KMS-11 (cell line): Measurements from ENCODE around the gene ENPP1.
A peak's percentile ranks its signal among the peaks of the same experiment; 100 is the strongest.
"Not testable (repeated sequence)": the region's sequence is repeated elsewhere in the genome, so short reads cannot be mapped to it uniquely, and the experiment has no call there.

Source experiments
- H2AFZ ChIP-seq: fragments of 200-600 bp; sonication (generic); 2 replicates; pipeline ENCODE4 v1.6.1; 2016; ENCODE audit warnings: antibody characterized with exemption, mixed run types, low read depth
- H3K27ac ChIP-seq: fragments of 200-600 bp; sonication (generic); 2 replicates; pipeline ENCODE4 v1.6.1; 2016; ENCODE audit warnings: mild to moderate bottlenecking, mixed run types
- H3K27me3 ChIP-seq: fragments of 200-600 bp; sonication (generic); 2 replicates; pipeline ENCODE4 v1.6.1; 2017; ENCODE audit warnings: mild to moderate bottlenecking, low read depth, mixed run types, moderate library complexity; ENCODE audit not compliant: insufficient read depth
- H3K36me3 ChIP-seq: fragments of 200-600 bp; sonication (generic); 2 replicates; pipeline ENCODE4 v1.6.1; 2017; ENCODE audit warnings: mild to moderate bottlenecking, mixed run types; ENCODE audit not compliant: insufficient read depth
- H3K4me1 ChIP-seq: fragments of 200-600 bp; sonication (generic); 2 replicates; pipeline ENCODE4 v1.6.1; 2016; ENCODE audit warnings: mild to moderate bottlenecking, low read depth, mixed run types; ENCODE audit not compliant: poor library complexity, severe bottlenecking
- H3K4me2 ChIP-seq: fragments of 200-600 bp; sonication (generic); 2 replicates; pipeline ENCODE4 v1.7.0; 2016; ENCODE audit warnings: mild to moderate bottlenecking, mixed run types
- H3K4me3 ChIP-seq: fragments of 200-600 bp; sonication (generic); IDR thresholded peaks from 2 replicates; pipeline ENCODE4 v1.6.1; 2017; ENCODE audit warnings: low read depth, low read length, mixed read lengths; ENCODE audit not compliant: insufficient read depth
- H3K79me2 ChIP-seq: fragments of 200-600 bp; sonication (generic); 2 replicates; pipeline ENCODE4 v1.6.1; 2016; ENCODE audit warnings: low read depth, mixed run types; ENCODE audit not compliant: insufficient read depth
- H3K9ac ChIP-seq: fragments of 200-600 bp; sonication (generic); 2 replicates; pipeline ENCODE4 v1.6.1; 2016; ENCODE audit warnings: mild to moderate bottlenecking, mixed run types
- H4K20me1 ChIP-seq: fragments of 200-600 bp; sonication (generic); 2 replicates; pipeline ENCODE4 v1.6.1; 2016; ENCODE audit warnings: mild to moderate bottlenecking, mixed run types; ENCODE audit not compliant: insufficient read depth
- TF ChIP-seq, protein P1 (sequence below): fragments of 200-600 bp; sonication (generic); conservative IDR thresholded peaks from 2 replicates; pipeline ENCODE4 v1.6.1; 2017; ENCODE audit warnings: low read depth, mild to moderate bottlenecking, antibody characterized with exemption, low read length, moderate library complexity, mixed read lengths

Gene ENPP1

GRCh38 chr6:131898718-131899117, 90.9 kb downstream of the ENPP1 start:
- Histone ChIP-seq H4K20me1 (no peaks in the 10 kb centered on the region), H2AFZ (no peak overlapping the region), H3K4me2 (no peak overlapping the region), H3K79me2 (no peaks in the 10 kb centered on the region), H3K36me3 (no peaks in the 10 kb centered on the region), H3K27ac (no peak overlapping the region), H3K4me3 (no peak overlapping the region), H3K27me3 (no peaks in the 10 kb centered on the region), H3K4me1 (peaks cover 21% of the 10 kb centered on the region), H3K9ac (no peak overlapping the region)
- TF ChIP-seq, protein P1, sequence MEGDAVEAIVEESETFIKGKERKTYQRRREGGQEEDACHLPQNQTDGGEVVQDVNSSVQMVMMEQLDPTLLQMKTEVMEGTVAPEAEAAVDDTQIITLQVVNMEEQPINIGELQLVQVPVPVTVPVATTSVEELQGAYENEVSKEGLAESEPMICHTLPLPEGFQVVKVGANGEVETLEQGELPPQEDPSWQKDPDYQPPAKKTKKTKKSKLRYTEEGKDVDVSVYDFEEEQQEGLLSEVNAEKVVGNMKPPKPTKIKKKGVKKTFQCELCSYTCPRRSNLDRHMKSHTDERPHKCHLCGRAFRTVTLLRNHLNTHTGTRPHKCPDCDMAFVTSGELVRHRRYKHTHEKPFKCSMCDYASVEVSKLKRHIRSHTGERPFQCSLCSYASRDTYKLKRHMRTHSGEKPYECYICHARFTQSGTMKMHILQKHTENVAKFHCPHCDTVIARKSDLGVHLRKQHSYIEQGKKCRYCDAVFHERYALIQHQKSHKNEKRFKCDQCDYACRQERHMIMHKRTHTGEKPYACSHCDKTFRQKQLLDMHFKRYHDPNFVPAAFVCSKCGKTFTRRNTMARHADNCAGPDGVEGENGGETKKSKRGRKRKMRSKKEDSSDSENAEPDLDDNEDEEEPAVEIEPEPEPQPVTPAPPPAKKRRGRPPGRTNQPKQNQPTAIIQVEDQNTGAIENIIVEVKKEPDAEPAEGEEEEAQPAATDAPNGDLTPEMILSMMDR, result no peak

GRCh38 chr6:131900231-131900630, 92.4 kb downstream of the ENPP1 start:
- H4K20me1 ChIP-seq, result no peaks in the 10 kb centered on the region
- no peak overlapping the region for H3K4me2 ChIP-seq
- no peak overlapping the region for H3K4me3 ChIP-seq
- H3K27ac ChIP-seq, result no peak overlapping the region
- no peaks in the 10 kb centered on the region for H3K27me3 ChIP-seq
- H3K36me3 ChIP-seq, result no peaks in the 10 kb centered on the region
- peaks cover 7% of the 10 kb centered on the region for H3K4me1 ChIP-seq
- no peaks in the 10 kb centered on the region for H3K79me2 ChIP-seq
- H2AFZ ChIP-seq, result no peak overlapping the region
- H3K9ac ChIP-seq, result no peak overlapping the region
- TF ChIP-seq, protein P1, result no peak

DNA sequence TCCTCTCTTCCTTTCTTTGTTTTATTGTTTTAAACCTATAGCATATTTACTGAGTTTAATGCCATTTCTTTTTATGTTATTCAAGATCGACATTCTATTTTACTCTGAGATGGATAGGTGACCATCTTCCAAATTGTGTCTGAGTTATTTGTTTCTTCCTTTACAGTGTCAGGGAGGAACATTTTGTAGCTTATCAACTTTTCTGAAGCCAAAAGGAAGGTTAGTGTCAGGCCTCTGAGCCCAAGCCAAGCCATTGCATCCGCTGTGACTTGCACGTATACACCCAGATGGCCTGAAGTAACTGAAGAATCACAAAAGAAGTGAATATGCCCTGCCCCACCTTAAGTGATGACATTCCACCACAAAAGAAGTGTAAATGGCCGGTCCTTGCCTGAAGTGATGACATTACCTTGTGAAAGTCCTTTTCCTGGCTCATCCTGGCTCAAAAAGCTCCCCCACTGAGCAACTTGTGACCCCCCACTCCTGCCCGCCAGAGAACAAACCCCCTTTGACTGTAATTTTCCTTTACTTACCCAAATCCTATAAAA, 93.6 kb downstream of the ENPP1 start:
- not testable (repeated sequence) for H3K4me3 ChIP-seq, H3K36me3 ChIP-seq, H3K4me2 ChIP-seq, H3K27me3 ChIP-seq, H3K9ac ChIP-seq, H3K4me1 ChIP-seq, H3K79me2 ChIP-seq, H2AFZ ChIP-seq, H4K20me1 ChIP-seq, H3K27ac ChIP-seq

GRCh38 chr6:131903734-131904133, 95.9 kb downstream of the ENPP1 start:
- not testable (repeated sequence) for H4K20me1 ChIP-seq, H3K36me3 ChIP-seq, H3K4me1 ChIP-seq, H3K27me3 ChIP-seq, H2AFZ ChIP-seq, H3K79me2 ChIP-seq, H3K9ac ChIP-seq, H3K27ac ChIP-seq, H3K4me3 ChIP-seq, H3K4me2 ChIP-seq

DNA sequence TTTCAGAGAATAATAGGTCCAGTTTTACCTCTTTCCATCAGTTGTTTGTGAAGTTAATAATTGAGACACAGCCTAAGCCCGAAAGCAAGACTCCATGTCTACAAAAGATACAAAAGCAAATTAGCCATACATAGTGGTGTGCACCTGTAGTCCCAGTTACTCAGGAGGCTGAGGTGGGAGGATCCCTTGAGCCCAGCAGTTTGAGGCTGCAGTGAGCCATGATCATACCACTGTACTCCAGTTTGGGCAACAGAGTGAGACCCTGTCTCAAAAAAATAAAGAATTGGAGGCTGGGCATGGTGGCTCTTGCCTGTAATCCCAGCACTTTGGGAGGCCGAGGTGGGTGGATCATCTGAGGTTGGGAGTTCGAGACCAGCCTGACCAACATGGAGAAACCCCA, 101.0 kb downstream of the ENPP1 start:
- not testable (repeated sequence) for H3K4me2 ChIP-seq, H3K27me3 ChIP-seq

DNA sequence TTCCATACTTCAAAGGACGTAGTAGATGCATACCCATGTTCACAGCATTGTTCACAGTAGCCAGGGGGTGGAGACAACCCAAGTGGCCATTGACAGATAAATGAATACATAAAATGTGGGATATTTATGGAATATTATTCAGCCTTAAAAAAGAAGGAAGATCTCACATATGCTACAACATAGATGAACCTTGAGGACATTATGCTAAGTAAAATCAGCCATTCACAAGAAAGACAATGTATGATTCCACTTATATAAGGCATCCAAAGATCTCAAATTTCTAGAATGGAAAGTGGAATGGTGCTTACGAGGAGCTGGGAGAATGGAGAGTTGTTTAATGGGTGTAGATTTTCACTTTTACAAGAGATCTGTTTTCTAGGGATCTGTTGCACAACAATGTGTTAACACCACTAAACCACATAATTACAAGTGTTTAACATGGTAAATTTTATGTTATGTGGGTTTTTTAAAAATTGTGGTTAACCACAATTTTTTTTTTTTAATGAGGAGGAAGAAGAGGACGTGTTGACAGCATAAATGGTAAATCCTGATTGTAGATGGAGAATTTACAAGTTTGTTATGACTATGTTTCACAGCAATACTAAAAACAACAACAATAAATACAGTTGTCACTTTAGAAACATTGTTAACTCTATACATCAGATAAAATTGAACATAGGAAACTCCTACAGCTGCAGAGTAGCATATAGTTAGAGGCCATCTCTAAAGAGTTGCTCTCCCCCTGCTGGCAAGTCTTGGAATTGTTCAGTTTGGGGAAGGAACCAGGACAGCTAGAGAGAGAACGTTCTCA, 101.8 kb downstream of the ENPP1 start:
- H3K79me2 ChIP-seq, result no peaks in the 10 kb centered on the region
- TF ChIP-seq, protein P1, result peak; percentile 89
- H3K4me1 ChIP-seq, result peaks cover 6% of the 10 kb centered on the region
- no peak overlapping the region for H2AFZ ChIP-seq
- H3K27me3 ChIP-seq, result no peaks in the 10 kb centered on the region
- H4K20me1 ChIP-seq, result no peaks in the 10 kb centered on the region
- H3K4me3 ChIP-seq, result no peak overlapping the region
- H3K36me3 ChIP-seq, result no peaks in the 10 kb centered on the region
- H3K9ac ChIP-seq, result no peak overlapping the region
- 0 out of 2 replicates have a peak overlapping the region, but pooled peaks have one; percentile 21 for H3K4me2 ChIP-seq
- H3K27ac ChIP-seq, result no peak overlapping the region

More for the DNA sequence above, 101.0 kb downstream of the ENPP1 start:
- H3K4me1 ChIP-seq, H2AFZ ChIP-seq, H3K79me2 ChIP-seq, H4K20me1 ChIP-seq, H3K4me3 ChIP-seq, H3K36me3 ChIP-seq, H3K27ac ChIP-seq, H3K9ac ChIP-seq: not testable (repeated sequence)
